MM.1S (cell line): ENCODE data around the gene CDT1.

Experiments used
- CTCF ChIP-seq: fragments of 300-600 bp; sonication (generic); IDR thresholded peaks from 2 replicates; pipeline ENCODE4 v1.5.1; 2016; ENCODE audit warnings: antibody characterized with exemption, low read length, mixed read lengths
- EZH2 ChIP-seq: fragments of 300-600 bp; sonication (generic); optimal IDR thresholded peaks from 2 replicates; pipeline ENCODE3; 2017; ENCODE audit warnings: low read depth, mild to moderate bottlenecking, antibody characterized with exemption, low read length, mixed read lengths
- EZH2phosphoT487 ChIP-seq: fragments of 300-600 bp; sonication (generic); IDR thresholded peaks from 2 replicates; pipeline ENCODE4 v1.6.1; 2018; ENCODE audit warnings: antibody characterized with exemption, low read length

GRCh38 chr16:88754912-88755744 is 48.5 kb upstream of the CDT1 start:
- TF ChIP-seq CTCF = no peak
- TF ChIP-seq EZH2 = no peak
- TF ChIP-seq EZH2phosphoT487 = no peak
